Ammon's horn (tissue), 1 donor: ENCODE data around the gene SHROOM2.
"Not testable (repeated sequence)": the region's sequence is repeated elsewhere in the genome, so short reads cannot be mapped to it uniquely, and the experiment has no call there.

Source experiments
- DNase-seq: peaks from one replicate; pipeline ENCODE4 v3.0.0-alpha.2; 2016; ENCODE audit warnings: low spot score

Gene SHROOM2

DNA sequence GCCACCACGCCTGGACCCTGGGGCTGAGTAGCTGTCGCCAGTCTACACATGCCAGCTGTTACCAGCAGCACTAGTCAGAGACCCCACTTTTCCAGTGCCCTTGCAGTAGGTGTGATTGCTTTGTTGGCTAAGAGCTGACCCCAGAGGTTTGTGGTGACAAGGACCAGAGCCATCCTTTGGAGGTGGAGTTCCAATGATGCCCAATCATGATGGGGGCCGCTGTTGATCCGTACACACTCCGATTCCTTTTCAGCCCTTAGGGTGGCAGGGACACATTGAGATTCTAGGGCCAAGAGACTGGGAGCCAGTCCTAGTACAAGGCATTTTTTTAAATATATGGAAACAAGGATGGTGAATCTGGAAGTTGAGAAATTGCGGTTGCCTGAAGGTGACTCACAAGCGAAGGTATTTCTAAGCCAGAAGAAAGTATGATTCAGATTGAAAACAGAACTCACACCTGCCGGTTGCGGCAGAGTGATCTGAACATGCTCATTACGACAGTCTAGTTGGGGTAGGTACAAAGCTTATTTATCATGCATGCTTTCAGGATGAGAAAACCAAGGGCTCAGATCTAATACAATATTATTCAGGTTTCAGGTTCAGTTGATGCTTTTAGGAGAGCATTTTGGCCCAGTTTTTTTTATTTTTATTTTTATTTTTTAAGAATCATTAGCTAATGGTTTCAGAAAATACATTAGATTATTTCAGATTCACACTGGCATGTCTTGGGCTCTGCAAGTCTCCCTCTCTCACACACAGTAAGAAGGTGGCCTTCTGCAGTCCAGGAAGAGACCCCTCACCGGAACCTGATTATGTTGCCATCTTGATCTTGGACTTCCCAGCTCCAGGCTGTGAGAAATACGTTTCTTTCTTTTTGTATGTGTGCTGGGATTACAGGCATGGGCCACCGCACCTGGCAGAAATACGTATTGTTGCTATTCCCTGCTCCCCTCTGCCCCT is 43.4 kb downstream of the SHROOM2 start:
- DNase-seq = no peak

DNA sequence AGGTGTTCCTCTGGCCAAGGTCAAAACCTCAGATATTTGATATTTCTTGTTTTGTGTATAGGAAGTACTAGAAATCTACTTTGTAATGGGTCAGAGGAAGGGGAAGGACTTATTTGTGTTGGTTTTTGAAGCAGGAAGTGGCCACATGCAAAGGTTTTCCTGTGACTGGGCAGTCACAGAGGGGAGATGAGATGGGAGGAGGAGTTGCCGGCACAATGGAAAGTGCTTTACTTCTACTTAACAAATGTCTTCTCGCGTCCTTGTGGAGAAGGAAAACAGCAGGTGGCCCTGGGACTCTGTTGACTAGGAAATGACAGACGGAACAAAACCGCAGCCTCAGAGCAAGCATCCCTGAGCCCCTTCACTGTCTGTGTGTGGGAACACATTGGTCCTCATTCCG is 46.6 kb downstream of the SHROOM2 start:
- no peak for DNase-seq

DNA sequence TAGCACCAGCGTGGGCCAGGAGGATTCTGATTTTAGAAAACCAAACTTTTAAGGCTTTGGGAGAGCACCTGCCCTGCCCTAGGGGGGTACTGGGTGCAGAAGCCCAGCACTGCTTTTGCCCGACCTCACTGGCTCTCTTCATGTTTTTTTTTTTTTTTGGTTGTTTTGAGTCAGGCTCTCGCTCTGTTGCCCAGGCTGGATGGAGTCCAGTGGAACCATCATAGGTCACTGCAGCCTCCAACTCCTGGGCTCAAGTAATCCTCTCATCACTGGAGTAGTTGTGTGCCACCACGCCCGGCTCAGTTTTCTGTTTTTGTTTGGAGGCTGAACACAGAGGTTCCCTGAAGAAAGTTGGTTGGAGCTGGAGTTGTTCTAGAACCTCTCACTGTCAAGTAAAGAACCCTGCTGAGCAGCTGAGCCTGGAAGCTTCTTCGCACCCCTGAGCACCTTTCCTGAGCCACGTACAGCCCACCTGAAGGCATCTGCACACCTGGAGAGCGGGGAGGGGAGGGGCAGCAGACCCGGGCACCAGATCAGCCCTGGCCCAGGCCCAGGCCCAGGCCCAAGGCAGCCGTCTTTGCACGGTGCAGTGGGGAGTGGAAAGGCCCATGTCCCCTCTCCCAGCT is 49.5 kb downstream of the SHROOM2 start:
- DNase-seq = no peak

- DNase-seq = no peak
Measured at GRCh38 chrX:9842541-9842940, 56.3 kb downstream of the SHROOM2 start.

GRCh38 chrX:9844936-9845577 is 58.8 kb downstream of the SHROOM2 start:
- DNase-seq = no peak

- DNase-seq = no peak
Measured at GRCh38 chrX:9845578-9845952, 59.3 kb downstream of the SHROOM2 start.

DNA sequence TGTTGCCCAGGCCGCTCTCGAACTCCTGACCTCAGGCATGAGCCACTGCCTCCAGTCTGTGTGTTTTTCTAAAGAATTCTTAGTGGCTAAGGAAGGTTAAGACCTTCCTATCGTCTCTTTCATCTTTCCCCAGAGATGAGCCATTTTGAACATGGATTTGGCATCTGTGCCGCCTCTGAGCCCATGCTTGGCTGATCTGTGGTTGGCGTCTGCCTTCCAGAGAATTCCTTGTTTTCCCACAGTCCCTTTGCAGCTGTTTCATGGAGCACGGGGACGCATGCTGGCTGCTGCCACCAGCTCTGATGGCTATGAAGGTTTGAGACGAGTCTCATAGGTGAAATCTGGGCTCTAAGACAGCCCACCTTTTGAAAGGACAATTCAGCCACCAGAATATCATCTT is 60.4 kb downstream of the SHROOM2 start:
- DNase-seq = no peak

DNA sequence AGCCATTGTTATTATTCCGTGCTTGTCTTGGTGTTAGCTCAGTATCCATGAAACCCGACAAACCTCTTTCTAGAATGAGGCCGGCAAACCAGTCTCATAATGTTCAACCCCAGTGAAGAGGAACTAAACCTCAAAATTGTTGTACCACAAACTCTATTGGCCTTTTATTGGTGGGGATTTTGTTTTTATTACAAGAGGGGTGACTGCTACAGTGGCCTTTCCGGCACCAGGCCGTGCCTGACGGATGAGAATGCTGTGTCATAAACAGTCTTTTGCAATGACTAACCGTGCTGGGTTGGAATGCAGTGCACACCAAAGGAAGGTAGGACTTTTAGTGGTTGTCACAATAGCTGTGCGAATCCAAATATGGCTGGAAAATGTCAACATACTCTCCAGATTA is 60.8 kb downstream of the SHROOM2 start:
- no peak for DNase-seq

DNA sequence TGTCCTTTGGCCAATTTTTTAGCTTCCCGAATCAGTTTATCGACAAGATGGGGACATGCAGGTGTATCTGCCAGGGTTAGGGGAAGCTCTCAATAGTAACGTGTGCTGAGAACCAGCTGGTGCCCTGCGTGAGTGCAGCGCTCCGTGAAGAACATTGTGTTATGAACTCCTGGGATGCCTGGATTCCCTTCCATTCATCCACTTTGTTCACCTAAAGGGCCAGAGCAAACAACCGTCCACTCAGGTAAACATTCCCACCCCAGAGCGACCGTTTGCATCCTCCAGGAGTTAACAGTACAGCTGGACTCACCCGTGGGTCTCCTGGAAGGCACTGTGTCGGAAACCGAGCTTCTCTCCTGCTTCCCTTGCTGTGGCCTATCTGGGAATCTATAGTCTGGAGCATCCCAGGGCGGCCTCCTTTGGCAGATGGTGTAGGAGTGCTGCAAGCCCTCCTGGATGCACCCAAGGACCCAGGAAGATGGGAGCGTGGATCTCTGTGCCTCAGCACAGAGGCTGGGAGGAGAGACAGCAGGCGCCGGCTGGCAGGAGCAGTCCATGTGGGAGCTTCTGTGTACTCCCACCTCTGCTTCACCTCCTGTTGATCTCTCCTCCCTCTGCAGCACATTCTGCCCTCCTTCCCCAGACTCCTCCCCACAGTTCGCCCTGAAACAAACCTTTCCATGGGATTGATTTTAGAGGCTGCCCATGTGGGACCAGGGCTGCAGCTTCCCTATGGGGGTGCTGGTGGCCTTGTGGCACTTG is 62.7 kb downstream of the SHROOM2 start:
- no peak for DNase-seq

GRCh38 chrX:9851890-9852289 is 65.7 kb downstream of the SHROOM2 start:
- DNase-seq = no peak

DNA sequence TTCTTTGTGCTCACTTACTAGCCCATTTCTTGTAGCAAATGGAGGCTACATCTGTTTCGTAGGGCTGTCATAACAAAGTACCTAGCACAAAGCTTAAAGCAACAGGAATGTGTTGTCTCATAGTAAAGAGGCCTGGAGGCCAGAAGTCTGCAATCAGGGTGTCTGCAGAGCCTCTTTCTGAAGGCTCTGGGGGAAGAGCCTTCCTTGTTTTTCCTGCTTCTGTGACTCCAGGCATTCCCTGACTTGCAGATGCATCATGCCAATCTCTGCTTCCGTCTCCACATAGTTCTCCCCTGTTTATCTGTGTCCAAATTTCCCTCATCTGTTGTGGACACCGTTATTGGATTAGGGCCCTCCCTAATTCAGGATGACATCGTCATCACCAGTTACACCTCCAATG is 67.1 kb downstream of the SHROOM2 start:
- no peak for DNase-seq

GRCh38 chrX:9855561-9856283 is 69.5 kb downstream of the SHROOM2 start:
- DNase-seq = no peak

DNA sequence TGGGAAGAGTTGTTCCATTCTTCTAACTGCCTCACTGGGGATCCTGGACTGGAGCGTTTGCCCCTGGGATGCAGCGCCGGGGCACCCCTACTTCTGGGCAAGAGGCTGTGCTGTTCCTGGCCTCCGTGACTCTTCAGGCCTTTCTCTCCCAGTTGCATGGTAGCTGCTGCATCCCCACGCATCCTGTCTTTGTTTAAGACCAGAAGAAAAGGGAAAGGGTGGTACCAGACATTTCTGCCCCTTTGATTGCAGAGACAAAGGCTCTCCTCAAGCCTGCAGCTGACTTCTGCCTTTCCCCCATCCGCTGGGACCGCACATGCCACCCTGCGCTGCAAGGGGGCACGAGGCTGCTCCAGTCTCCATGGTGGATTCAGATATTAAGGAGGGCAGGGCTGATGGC is 70.4 kb downstream of the SHROOM2 start:
- DNase-seq = no peak

DNA sequence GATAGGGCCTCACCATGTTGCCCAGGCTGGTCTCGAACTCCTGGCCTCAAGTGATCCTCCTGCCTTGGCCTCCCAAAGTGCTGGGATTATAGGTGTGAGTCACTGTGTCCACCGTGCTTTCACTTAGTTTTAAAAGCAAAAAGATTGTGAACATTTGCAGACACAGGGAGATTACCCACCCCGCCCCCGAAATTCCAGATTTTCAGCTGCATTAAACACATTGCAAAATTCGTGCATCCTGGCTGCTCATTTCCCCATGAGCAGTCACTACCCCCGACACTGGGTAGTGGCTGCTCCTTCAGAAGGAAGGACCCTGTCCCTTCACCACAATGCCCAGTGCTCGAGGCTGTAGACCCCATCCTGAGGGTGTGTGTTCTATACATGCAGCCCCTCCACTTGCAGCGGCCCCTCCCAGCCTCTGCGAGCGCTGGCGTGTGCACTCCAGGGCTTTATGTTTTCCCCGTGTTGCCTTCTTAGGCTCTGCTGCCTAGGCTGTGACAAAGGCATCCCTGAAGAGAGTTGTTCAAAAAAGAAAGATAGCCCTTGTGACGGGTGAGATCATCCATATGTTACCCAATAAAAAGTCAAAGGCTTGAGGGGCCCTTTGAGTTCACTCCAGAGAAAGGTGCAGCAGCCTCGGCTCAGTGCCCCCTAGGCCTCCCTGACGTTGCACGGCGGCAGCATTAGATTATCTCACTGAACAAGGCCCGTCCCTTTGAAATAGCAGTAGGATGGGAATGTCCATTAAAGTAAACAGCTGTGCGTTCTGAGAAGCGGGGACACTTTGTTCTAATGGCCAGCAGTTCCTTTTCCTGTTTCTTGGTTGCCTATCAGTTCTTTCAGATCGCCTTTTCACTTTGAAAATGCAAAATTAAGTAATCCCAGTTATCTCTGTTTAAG is 71.6 kb downstream of the SHROOM2 start:
- DNase-seq = no peak

- not testable (repeated sequence) for DNase-seq
Measured at GRCh38 chrX:9858684-9859083, 72.5 kb downstream of the SHROOM2 start.

GRCh38 chrX:9859711-9860555 is 73.7 kb downstream of the SHROOM2 start:
- no peak for DNase-seq

DNA sequence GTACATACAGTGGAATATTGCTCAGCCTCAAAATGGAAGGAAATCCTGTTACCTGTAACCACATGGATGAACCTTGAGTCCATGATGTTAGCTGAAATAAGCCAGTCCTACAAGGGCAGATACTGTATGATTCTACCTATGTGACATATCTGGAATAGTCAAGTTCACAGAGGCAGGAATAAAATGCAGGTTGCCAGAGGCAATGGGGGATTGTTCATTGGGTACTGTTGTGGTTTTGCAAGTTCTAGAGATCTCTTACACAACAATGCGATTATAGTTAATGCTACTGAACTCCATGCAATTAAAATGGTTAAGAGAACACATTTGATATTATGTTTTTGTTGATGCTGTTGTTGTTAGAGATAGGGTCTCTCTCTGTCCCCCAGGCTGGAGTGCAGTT is 74.6 kb downstream of the SHROOM2 start:
- DNase-seq = no peak

GRCh38 chrX:9861711-9862110 is 75.5 kb downstream of the SHROOM2 start:
- no peak for DNase-seq

DNA sequence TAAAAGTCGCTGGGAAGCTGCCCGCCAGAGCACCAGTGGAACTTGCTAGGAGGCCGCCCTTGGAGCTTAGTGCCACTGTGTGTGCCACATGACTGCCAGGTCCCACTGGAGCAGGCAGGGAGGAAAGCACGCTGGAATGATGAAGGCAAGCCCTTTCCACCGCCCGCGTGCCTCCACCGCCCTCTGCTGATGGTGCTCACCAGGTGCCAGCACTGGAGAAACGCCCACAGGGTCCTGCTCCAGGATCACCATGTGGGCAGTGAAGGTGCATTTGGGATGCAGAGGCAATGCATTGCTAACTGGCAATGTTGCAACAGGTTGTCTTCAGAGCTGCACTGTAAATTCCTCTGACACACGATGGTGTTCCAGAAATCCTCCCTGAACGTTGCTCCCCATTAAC is 76.3 kb downstream of the SHROOM2 start:
- no peak for DNase-seq

DNA sequence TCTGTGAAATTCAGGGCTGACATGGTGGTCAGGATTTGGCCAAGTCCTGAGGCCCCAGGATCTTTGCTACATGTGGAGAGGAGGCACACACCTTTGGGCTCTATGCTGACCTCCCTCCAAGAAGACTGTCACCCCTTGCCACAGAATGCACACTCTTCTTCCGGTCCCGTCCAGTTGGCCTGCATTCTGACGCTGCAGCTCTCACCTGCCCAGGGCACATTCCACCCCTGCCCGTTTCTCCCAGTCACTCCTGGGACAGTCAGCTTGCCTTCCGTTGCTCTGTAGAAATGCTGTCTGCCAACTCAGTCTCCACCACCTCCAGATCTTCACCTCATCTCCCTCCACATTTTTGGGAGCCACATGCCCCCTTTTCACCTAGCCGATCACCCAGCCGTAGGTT is 76.7 kb downstream of the SHROOM2 start:
- no peak for DNase-seq
